HG02970 (cell line): Measurements from ENCODE around the gene ATP10A.

Experiments used
- ATAC-seq: cut with Tn5 transposase; IDR thresholded peaks from one replicate; pipeline ENCODE4 v1.9.1; 2021; ENCODE audit warnings: mild to moderate bottlenecking, moderate library complexity, moderate number of reproducible peaks; ENCODE audit not compliant: unreplicated experiment, low FRiP score

ATP10A gene

DNA sequence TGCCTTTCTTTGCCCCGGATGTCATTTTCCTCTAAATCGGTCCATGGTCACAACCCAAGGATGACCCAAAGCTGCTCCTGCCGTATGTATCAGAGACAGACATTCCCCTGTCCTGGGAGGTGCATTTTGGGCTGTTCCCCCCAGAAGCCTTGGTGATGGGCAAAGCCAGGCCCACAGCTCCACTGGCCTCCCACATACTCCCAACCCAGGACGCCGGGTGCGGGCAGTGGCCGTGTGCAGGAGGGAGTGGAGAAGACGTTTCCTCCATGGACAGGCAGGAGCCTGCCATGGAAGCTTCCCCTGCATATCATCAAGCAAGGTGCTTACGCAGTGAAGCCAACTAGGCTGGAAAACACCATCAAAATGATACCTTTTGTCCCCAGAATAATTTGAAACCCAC lies 175.0 kb downstream of the ATP10A start:
- ATAC-seq, result no peak

DNA sequence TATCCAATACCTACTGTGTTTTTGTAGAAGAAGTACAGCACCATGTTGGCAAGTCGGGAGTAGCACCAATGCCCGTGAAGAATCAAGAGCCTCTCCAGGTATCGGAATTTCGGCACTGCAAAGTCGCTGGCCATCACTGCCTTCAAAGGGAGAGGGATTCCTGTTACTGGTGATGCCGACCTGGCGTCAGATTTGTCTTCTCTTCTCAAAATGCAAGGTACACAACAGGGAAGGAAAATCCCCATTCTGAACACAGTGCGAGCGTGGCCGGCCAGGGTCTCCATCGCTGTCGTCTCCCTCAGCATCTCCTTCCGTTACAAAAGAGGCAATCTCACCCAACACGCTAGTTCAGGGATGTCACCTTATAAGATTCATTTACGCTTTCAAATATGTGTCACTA lies 175.4 kb downstream of the ATP10A start:
- ATAC-seq, result no peak

DNA sequence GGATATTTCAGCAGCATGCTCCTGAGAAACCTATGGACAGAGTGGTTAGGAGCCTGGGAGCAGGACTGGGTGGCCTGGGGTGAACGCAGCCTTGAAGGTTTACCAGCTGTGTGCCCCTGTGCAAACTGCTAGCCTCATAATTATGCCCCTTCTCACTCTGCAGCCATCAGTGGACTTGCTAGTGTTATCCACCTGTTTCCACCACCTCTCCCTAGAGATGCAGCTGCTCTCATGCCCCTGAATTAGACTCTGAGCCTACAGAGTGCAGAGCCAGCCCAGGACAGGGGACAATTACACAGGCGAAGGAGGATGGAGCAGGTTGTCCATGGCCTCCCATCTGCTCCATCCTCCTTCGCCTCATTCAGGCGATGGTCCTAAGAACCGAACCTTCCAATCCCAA lies 175.9 kb downstream of the ATP10A start:
- no peak for ATAC-seq

DNA sequence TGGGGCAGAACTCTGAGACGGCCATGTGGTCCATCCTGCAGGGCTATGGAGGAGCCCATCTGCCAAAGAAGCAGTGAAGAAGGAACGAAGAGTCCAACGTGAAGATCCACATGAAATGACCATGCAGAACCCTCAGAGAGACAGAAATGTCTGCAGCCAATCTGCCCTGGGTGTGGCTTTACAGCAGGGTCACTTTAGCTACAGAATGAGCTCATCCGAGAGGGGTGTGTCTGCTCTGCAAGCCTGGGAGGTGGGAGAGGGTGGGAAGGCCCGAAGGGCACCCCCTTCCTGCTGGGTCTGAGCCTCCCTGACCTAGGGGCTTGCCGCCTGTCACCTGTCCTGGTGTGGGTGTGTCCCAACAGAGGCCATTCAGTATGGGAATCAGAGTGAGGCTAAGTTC lies 176.3 kb downstream of the ATP10A start:
- ATAC-seq, result no peak

DNA sequence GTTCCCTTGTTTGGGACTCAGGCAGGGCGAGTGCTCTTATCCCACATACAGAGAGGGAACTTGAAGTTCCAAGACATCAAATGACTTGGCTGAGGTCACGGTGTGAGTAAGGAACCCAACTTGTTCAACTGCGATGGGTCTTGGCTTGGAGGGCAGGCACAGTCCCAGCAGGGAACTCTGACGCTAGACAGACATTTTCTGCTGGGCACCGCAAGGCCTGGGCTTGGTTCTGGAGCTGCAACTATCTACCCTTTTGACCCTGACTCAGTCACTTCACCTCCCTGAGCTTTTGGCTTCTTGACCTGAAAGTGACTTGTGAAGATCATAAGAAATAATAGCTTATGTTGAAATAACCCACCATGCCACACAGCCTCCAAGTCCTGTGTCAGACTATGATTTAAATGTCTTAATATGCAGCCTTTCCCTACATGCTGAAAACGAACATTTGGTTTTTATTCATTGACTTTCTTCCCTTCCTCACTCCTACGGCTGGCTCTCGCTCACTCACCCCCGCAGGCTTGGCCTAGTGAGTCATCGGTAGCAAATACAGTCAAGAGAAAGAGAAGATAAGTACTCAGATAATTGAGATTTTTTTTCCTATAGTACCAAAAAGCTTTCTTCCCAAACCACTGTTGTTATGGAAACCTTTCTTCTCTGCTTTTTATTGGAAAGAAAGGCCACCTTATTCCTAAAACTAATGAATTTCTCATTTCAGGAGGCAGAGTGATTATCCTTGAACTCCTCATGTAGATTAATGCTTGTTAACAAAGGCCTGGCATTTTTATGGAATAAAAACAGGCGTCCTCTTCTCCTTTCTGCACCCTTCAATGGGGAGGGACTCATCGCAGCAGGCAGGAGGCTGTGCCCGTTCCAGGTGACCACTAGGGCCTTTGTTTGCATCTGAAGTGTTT lies 178.4 kb downstream of the ATP10A start:
- ATAC-seq, result no peak

DNA sequence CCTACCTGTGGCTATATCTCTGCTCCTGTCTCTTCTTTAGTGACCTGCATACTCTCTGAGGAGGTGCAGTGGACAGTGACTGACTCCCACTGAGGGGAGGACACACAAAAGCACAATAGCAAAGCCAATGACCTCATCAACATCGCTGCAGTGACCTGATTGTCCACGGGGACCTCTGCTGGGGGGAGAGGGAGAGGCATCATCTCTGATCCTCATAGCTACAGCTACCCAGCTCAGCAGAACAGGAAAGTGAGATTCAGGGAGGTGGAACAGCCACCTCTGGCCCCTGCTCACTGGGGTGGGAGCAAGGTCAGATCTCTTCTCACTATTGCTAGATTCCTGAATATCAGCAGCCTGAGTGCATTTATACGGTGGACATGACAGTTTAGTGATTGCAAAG lies 179.2 kb downstream of the ATP10A start:
- ATAC-seq, result no peak

DNA sequence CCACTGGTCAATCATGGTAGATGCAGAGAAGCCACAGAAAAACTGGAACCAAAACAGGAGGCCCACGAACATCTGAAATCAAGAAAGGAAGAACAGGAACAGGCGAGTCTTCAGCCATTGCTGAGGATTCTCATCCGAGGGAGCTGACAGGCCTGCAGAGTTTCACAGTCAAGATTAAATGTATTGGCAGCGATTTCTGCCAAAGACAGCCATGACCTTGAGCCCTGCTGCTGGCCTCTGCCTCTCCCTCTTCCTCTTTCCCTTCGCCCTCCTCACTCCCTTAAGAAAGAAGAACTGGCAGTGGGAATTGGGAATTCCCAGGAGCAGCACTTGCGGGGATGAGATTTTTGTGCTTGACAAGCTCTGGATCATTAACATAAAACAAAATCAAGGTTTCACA lies 179.7 kb downstream of the ATP10A start:
- no peak for ATAC-seq

DNA sequence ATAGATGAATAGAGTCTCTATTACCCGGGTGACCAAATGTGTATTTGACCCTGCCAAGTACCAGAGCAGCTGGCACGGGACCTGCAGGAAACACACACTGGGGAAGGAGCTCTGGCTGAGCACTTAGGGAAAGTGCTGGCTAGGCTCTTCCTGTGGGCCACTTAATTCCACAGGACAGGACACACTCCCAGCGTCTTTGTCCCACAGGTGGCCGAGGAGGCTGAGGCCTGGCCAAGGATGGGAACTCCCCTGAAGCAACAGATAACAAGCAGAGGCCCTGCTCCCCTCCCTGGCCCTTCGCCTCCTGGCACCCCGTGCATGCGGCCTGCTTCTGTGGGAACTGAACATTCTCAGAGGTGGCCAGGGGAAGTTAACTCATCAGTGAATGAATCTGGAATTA lies 180.8 kb downstream of the ATP10A start:
- no peak for ATAC-seq

DNA sequence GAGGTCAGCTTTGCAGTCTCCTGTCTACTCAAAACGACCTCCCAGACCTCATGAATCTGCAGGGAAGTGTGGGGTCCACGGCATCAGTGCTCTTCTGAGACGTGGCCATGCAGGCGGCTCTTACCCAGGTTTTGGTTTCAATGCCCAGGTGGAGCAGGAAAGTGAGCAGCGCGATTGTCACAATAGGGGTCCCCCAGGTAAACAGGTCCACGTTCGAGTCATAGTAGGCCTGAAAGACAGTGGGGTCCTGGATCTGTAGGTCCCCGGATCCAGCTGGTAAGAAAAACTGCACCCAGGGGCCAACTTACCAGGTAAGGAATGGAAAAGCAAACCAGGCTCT lies 182.5 kb downstream of the ATP10A start:
- ATAC-seq, result no peak

DNA sequence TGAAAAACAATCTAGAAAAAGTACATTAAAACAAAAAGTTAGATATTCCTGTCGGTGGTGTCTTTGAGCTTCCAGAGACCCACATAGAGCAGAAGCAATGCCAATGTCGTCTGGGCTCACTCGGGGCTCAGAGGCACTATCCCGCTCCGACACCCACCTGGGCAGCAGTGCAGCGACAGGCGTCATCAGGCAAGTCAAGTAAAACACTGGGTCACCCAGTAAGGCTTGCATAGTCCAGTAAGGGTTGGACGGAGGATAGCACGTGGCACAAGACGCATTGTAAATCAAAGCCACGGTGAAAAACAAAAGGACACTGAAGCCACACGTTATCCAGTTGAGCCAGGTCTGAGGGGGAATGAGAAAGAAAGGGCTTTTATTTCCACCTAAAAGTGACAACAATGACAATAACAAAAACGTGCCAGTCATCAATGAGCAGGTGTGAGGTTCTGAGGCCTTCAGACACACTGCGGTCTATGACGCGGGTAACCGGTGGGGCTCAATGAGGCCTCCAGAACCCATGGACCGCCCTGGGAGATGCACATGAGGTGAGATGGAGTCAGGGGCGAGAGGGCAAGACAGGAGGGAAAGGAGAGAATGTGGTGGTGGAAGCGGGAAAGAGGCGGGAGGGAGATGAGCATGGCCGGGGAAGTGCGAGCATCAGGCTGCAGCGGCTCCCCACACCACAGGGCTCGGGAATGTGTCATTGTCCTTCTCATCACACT lies 183.0 kb downstream of the ATP10A start:
- ATAC-seq, result no peak

DNA sequence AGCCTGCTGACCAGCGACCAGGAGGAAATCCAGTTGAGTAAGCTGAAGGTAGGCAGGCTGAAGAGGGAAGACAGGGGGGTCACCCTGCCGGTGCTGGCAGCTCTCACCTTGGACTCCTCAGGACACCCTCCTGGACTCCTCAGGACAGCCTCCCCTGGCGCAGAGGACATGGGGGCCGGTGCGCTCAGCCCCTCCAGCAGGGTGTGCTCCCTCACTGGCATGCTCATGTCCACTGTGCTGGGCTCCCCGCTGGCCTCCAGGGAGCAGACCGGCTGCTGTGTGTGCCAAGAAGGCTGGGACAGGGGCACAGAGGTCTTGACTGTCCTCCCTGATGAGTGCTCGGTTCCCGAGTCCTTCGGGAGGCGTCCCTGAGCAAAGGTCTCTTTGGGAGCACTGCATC lies 183.6 kb downstream of the ATP10A start:
- no peak for ATAC-seq

DNA sequence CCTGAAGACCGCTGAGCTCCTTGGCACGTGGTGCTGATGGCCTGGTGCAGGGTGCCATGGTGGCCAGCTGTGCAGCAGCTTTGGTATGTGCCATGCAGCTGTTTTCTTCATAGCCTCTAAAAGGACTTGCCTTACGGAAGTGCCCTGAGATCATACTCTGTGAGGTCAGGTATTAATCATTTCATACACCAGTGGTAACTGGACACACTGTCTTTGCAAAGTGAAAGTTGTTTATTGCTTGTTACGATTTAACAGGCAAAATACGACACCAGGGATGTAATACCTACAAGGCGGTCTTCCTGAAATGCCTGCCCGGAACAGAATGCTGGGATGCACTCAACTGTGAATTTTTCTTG lies 184.6 kb downstream of the ATP10A start:
- ATAC-seq, result no peak

DNA sequence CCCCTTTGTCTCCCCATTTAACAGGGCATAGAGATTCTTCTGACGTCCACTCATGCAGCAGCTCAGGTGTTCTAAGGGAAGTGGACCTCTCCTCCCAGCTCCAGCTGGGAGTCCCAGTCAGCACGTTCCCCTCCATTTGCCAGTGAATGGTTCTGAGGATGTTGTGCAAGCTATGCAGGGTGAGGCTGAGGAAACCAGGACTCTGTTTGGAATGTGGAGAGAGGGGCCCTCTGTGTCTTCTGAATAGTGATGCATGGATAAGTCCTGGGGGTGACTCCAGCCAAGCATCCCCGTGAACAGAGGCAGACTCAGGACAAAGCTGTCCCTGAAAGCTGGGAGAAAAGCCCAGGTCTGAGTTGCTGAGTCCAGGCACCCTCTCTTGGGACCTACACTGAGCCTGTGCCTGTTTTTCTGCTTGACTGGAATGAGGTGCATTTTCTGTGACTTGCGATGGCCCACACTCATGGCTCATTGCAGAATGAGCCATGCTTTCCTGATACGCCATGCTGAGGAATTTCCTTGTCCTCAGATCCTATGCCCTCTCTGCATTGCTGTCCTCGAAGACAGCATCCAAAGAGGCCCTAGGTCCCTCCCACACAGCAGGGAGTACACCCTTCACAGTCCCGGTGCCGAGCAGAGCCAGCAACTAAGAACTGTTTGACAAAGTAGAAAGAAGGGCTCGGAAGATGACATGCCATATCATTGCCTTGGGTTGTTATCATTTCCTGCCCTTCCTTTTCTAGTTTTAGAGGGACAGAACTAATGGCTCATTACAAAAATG lies 185.2 kb downstream of the ATP10A start:
- no peak for ATAC-seq

DNA sequence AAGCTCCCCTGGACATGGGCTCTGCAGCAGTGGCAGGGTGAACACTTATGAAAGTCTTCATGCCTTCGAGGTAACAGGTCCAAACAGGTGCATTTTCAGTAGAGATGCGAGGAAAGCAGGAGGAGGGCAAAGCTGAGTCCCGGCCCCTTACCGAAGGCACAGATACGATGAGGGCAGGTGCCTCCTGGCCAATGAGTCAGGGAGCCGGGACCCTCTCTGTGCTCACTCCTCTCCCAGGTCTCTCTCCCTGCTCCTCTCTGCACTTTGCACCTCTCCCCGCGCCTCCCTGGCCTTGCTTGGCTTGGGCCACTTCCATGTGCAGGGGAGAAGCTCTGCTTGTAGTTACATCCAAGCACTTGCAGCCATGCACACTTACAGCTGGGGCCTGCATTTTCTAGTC lies 187.1 kb downstream of the ATP10A start:
- no peak for ATAC-seq

DNA sequence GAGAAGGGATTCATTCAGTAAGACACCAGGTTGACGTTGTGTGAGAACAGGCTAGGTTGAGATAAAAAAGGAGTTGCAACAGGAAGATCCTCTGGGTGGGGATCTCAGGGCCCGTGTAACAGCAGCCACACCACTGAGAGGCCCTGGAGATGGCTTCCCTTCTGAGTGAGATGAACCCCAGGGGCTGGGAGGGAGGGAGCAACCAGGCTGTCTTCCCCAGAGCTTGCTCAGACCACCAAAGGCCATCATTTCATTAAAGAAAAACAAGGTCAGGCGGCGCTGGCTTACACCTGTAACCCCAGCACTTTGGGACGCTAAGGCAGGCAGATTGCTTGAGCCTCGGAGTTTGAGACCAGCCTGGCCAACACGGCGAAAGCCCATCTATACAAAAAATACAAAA lies 187.7 kb downstream of the ATP10A start:
- no peak for ATAC-seq

DNA sequence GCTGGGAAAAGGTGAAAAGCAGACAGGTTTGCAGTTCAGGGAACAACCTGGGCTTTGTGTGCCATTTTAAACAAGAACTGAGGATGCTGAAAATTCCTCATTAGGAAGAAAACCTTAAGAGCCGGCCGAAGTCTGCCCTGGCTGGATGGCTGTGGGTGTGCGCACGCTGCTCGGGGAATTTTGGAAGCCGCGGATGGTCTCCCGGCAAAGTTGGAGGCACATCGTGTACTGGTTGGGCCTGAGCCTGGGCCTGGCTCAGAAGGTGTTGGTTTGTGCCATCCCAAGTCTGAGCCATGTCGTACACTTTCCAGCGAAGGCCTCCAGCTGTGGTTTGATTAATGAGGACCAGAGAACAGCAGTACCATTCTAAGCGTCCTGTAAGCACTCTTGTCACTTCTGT lies 188.2 kb downstream of the ATP10A start:
- no peak for ATAC-seq

DNA sequence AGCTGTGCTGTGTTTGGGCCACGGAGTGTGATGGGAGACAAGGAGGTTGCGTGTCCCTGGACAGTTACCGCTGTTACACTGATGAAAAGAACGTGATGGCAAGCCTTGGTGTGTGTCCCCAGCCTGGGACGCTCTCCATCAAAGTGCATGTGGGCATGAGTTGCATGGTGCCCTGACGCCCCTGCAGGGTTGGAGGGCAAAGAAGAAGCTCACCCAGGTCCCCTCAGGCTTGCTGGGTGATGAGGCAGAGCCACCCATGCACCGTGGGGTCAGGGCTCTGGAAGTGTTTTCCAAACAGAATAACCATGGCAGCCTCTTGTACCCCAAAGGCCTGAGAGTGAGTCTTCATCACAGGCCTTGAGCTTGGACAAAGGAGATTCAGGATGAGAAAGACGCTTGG lies 189.2 kb downstream of the ATP10A start:
- no peak for ATAC-seq

DNA sequence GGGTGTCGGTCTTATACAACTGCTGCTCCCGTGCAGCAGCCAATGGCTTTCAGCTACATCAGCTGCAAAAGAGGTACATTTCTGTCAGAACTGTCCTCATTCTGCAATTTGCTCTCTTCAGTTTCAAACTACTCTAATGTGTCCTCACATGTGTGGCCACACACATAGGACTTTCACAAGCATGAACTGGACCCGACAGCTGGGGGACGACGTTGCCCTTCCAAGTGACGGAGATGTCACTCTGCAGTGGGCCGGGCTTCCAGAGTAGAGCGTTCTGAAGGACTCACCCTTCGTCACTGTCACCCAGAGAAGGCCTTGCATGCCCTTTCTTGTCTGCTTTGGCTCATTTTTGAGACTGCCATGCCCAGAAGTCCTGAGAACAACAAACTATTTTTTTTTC lies 189.8 kb downstream of the ATP10A start:
- no peak for ATAC-seq

DNA sequence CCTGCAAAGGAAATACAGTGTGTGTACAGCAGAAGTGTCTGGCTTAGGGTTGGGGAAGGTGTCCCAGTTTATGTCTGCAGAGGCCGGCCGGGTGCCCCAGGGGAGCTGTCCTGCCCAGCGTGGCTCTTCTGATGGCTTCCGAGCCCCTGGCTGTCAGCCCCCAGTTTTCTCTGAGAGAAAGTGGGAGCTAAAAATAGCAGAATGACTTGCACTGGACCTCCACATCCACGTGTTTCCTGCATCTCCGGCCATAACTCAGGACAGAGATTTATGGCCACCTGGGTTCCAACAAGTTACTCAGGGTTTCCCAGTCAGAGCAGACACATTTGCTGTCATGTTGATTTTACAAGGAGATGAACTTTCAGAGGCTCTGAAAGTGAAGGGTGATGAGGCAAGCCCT lies 192.0 kb downstream of the ATP10A start:
- no peak for ATAC-seq

DNA sequence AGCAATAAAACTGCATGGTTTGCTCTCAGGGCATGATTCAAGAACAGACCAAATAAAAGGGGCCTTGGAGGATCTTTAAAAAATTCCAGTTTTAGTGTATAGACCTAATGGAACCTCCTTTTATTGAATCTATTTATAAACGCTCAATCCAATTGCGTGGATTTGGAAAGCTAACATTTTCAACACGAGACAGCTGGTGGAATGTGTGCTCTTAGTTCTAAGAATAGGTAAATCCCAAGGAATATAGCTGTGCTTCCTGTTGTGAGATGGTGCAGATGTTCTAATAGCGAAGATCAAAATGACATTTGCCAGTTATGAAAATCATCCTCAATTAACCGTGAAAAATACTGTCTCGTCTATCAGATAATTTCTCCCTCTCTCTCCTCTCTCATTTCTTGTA lies 192.5 kb downstream of the ATP10A start:
- no peak for ATAC-seq

DNA sequence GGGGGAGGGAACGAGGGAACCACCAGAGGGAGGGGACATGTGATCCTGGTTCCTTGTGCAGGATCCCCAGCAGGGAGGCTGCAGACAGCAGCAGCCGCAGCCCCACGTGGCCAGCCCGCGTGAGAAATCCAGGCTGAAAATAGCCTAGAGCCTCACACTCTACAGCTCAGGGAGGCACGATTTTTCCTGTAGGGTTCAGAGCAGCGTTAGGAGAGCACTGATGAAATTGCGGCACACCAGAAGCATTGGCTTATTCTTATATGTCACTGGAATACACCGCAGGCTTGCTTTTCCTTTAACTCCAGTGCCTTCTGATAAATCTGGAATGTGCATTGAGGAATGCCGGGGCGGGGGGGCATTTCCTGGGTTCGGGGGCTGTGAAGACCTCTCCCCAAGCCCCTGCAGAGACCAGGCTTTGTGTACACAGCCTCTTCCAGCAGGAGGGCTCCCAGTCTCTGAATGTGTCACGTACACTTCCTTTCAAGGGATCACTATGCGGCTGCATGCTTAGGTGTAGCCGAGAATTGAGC lies 193.0 kb downstream of the ATP10A start:
- ATAC-seq, result no peak
